Vagina (tissue), 2 donors: ENCODE data around the gene CD300H.

ENCODE experiments used
- POLR2A ChIP-seq, 2 donors: fragments of 450-650 bp; IDR thresholded peaks; one replicate each; pipeline ENCODE4 v1.6.1; 2017; ENCODE audit warnings: antibody characterized with exemption in 2 of 2, mild to moderate bottlenecking in 2 of 2, moderate library complexity in 2 of 2
- POLR2AphosphoS5 ChIP-seq, 2 donors: sonication (generic); formaldehyde crosslinking; IDR thresholded peaks; one replicate each; pipeline ENCODE4 v1.9.0; 2017; ENCODE audit warnings: antibody characterized with exemption in 2 of 2, mild to moderate bottlenecking in 2 of 2, low read depth in 1 of 2; ENCODE audit not compliant: insufficient read depth in 1 of 2
- TF ChIP-seq, protein P1 (sequence below), 3 experiments: fragments of 450-650 bp in 2 of 3; fragments of 200-600 bp in 1 of 3; sonication (generic) in 1 of 3; IDR thresholded peaks; one replicate each; pipeline ENCODE4 v1.5.1; 2017 to 2019; ENCODE audit warnings: antibody characterized with exemption in 3 of 3, mild to moderate bottlenecking in 2 of 3, moderate library complexity in 2 of 3

DNA sequence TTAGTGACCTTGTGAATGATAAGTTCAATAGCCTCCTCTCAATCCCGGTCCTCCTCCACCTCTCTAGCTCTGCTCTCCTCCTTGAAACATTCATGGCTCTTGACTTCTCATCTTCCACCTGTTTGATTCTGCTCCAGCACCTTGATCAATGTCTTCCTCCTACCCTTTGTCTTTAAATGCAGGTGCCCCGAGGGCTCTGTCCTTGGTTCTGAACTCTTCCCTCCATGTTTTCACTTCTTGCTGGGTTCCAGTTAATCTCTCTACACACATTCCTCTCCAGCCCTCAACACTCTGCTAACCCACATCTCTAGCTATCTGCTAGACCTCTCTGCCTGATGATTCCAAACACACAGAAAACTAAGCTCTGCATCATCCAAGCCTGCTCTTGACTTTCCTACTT lies 42.8 kb upstream of the CD300H start:
- TF ChIP-seq, protein P1, sequence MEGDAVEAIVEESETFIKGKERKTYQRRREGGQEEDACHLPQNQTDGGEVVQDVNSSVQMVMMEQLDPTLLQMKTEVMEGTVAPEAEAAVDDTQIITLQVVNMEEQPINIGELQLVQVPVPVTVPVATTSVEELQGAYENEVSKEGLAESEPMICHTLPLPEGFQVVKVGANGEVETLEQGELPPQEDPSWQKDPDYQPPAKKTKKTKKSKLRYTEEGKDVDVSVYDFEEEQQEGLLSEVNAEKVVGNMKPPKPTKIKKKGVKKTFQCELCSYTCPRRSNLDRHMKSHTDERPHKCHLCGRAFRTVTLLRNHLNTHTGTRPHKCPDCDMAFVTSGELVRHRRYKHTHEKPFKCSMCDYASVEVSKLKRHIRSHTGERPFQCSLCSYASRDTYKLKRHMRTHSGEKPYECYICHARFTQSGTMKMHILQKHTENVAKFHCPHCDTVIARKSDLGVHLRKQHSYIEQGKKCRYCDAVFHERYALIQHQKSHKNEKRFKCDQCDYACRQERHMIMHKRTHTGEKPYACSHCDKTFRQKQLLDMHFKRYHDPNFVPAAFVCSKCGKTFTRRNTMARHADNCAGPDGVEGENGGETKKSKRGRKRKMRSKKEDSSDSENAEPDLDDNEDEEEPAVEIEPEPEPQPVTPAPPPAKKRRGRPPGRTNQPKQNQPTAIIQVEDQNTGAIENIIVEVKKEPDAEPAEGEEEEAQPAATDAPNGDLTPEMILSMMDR (IDR thresholded peaks at IDR 0.05): no peak
- no peak for TF ChIP-seq POLR2A (IDR thresholded peaks at IDR 0.05)
- TF ChIP-seq POLR2AphosphoS5 (IDR thresholded peaks at IDR 0.05; ENCODE audit: insufficient read depth in 1 of 2, low read depth in 1 of 2): no peak
